ENCODE data around the gene ATG4A.

The ATG4A gene

GRCh38 chrX:108091264-108091877 is at the start of gene ATG4A, which contains the start of gene PSMD10:
Gene ATG4A (plus strand): TSS chrX:108091778. CDS start chrX:108091827, 49 bp downstream.
Gene PSMD10 (minus strand): TSS chrX:108091542. CDS start chrX:108091520, 22 bp downstream.
- DNase-seq: peak; percentile 87

- DNase-seq: no peak
These were observed 46.9 kb upstream of the ATG4A start, which contains the start of gene VSIG1 for GRCh38 chrX:108044554-108045256. Gene VSIG1 (plus strand): TSS chrX:108045065. CDS start chrX:108045131, 66 bp downstream.

- no peak for DNase-seq
These were observed 41.9 kb upstream of the ATG4A start for GRCh38 chrX:108049649-108050048.

- no peak for DNase-seq
These were observed 38.4 kb upstream of the ATG4A start for GRCh38 chrX:108053218-108053617.

- no peak for DNase-seq
These were observed 36.0 kb upstream of the ATG4A start for GRCh38 chrX:108055546-108055945.

GRCh38 chrX:108059801-108060200 is 31.8 kb upstream of the ATG4A start:
- DNase-seq: no peak

GRCh38 chrX:108064001-108064400 is 27.6 kb upstream of the ATG4A start:
- DNase-seq: no peak

- DNase-seq: no peak
These were observed 27.0 kb upstream of the ATG4A start for GRCh38 chrX:108064613-108065012.

GRCh38 chrX:108068121-108068520 is 23.5 kb upstream of the ATG4A start:
- no peak for DNase-seq

- DNase-seq: no peak
These were observed 20.7 kb upstream of the ATG4A start for GRCh38 chrX:108070891-108071290.

- DNase-seq: no peak
These were observed 20.0 kb upstream of the ATG4A start for GRCh38 chrX:108071578-108071977.

- no peak for DNase-seq
These were observed 18.8 kb upstream of the ATG4A start for GRCh38 chrX:108072746-108073145.

- DNase-seq: no peak
These were observed 10.5 kb upstream of the ATG4A start for GRCh38 chrX:108081110-108081509.

GRCh38 chrX:108087792-108088191 is 3.8 kb upstream of the ATG4A start:
- DNase-seq: no peak

GRCh38 chrX:108088511-108088910 is 3.1 kb upstream of the ATG4A start:
- DNase-seq: no peak

- no peak for DNase-seq
These were observed 901 bp upstream of the ATG4A start for GRCh38 chrX:108090491-108091263.

- no peak for DNase-seq
These were observed 307 bp downstream of the ATG4A start for GRCh38 chrX:108091878-108092291.

- no peak for DNase-seq
These were observed 5.8 kb downstream of the ATG4A start for GRCh38 chrX:108097380-108097779.

- no peak for DNase-seq
These were observed 13.9 kb downstream of the ATG4A start for GRCh38 chrX:108105473-108105872.

- DNase-seq: no peak
These were observed 23.0 kb downstream of the ATG4A start for GRCh38 chrX:108114541-108114940.

- DNase-seq: no peak
These were observed 26.4 kb downstream of the ATG4A start for GRCh38 chrX:108117988-108118387.

GRCh38 chrX:108121291-108121690 is 29.7 kb downstream of the ATG4A start:
- no peak for DNase-seq

- no peak for DNase-seq
These were observed 31.2 kb downstream of the ATG4A start for GRCh38 chrX:108122748-108123147.

Data from stimulated activated CD8-positive, alpha-beta memory T cell treated with anti-CD3 and anti-CD28 coated beads, Interleukin-4, amount 100 ng/mL, for 48 hours (primary cell).